PC-3 (cell line): ENCODE data around the gene ZNF638. TPM values are rescaled to one million over a fixed set of nuclear protein-coding genes. Genes with fewer than 3 reads are reported as not detected.
A peak's percentile ranks its signal among the peaks of the same experiment; 100 is the strongest.

ENCODE experiments used
- ATAC-seq: fragments of 200-7000 bp; cut with Tn5 transposase; 2 replicates; pipeline ENCODE4 v1.9.1; 2020; ENCODE audit warnings: mild to moderate bottlenecking, moderate library complexity
- BruUV-seq: library from RNA; stranded (reverse); fragments of 400-500 nt; replicated peaks from 2 replicates; lab custom pipeline; 2021; lab: Mats Ljungman, UMichigan
- CTCF ChIA-PET: fragments of 300-600 bp; sonication (Branson Sonifier 250); formaldehyde crosslinking; loops from one replicate; lab custom pipeline; 2022; ENCODE audit warnings: antibody characterized with exemption; lab: Charles Lee
- POLR2A ChIA-PET: fragments of 300-600 bp; sonication (Branson Sonifier 250); formaldehyde crosslinking; loops from one replicate; lab custom pipeline; 2022; ENCODE audit warnings: antibody characterized with exemption; ENCODE audit not compliant: unreplicated experiment; lab: Charles Lee
- DNase-seq: peaks from one replicate; pipeline ENCODE4 v3.0.0-alpha.2; 2015
- H2AFZ ChIP-seq: fragments of 300-600 bp; sonication (generic); 2 replicates; pipeline ENCODE4 v1.6.0; 2016; ENCODE audit warnings: antibody characterized with exemption, low read length
- H3F3A ChIP-seq: fragments of 300-600 bp; sonication (generic); one replicate; pipeline ENCODE4 v1.6.0; 2017; ENCODE audit warnings: antibody characterized with exemption, low read length, control low read depth, mild to moderate bottlenecking; ENCODE audit not compliant: unreplicated experiment
- H3K27ac ChIP-seq: fragments of 300-600 bp; sonication (generic); 2 replicates; pipeline ENCODE4 v1.5.1; 2016; ENCODE audit warnings: mild to moderate bottlenecking, low read length
- H3K27me3 ChIP-seq: fragments of 300-600 bp; sonication (generic); 2 replicates; pipeline ENCODE4 v1.6.1; 2016; ENCODE audit warnings: low read length, mixed read lengths
- H3K36me3 ChIP-seq: fragments of 300-600 bp; sonication (generic); 2 replicates; pipeline ENCODE4 v1.6.1; 2016; ENCODE audit warnings: low read depth, mixed run types, low read length, mixed read lengths
- H3K4me1 ChIP-seq: fragments of 300-600 bp; sonication (generic); 2 replicates; pipeline ENCODE4 v1.5.1; 2016; ENCODE audit warnings: low read length; ENCODE audit not compliant: insufficient read depth
- H3K4me2 ChIP-seq: fragments of 300-600 bp; sonication (generic); 2 replicates; pipeline ENCODE4 v1.6.0; 2016; ENCODE audit warnings: low read length
- H3K4me3 ChIP-seq: fragments of 300-600 bp; sonication (generic); 2 replicates; pipeline ENCODE4 v1.5.1; 2016; ENCODE audit warnings: mild to moderate bottlenecking, low read length, mixed read lengths
- H3K79me2 ChIP-seq: fragments of 300-600 bp; sonication (generic); 2 replicates; pipeline ENCODE4 v1.6.1; 2017; ENCODE audit warnings: low read length, mixed read lengths
- H3K9ac ChIP-seq: fragments of 300-600 bp; sonication (generic); 2 replicates; pipeline ENCODE4 v1.6.0; 2016; ENCODE audit warnings: mild to moderate bottlenecking, low read length
- H3K9me2 ChIP-seq: fragments of 300-600 bp; sonication (generic); replicated peaks from 2 replicates; pipeline ENCODE4 v1.6.1; 2016; ENCODE audit warnings: mixed run types, low read length, mixed read lengths
- H3K9me3 ChIP-seq: fragments of 300-600 bp; sonication (generic); 2 replicates; pipeline ENCODE4 v1.6.1; 2016; ENCODE audit warnings: low read length, mixed read lengths
- H4K20me1 ChIP-seq: fragments of 300-600 bp; sonication (generic); 2 replicates; pipeline ENCODE4 v1.6.1; 2016; ENCODE audit warnings: low read length, mixed read lengths
- EZH2 ChIP-seq: fragments of 300-600 bp; sonication (generic); IDR thresholded peaks from one replicate; pipeline ENCODE4 v1.6.1; 2017; ENCODE audit warnings: antibody characterized with exemption, mild to moderate bottlenecking, low read length; ENCODE audit not compliant: unreplicated experiment
- EZH2phosphoT487 ChIP-seq: fragments of 300-600 bp; sonication (generic); IDR thresholded peaks from 2 replicates; pipeline ENCODE4 v1.6.1; 2018; ENCODE audit warnings: mild to moderate bottlenecking, antibody characterized with exemption, low read length, borderline replicate concordance
- intact Hi-C: fragments of 100-400 bp; cut with micrococcal nuclease; formaldehyde crosslinking; loops from 2 replicates; pipeline ENCODE4 v1.9.0; 2023
- total RNA-seq: library from RNA; depleted of rRNA; stranded (reverse); fragments of >200 nt; gene quantifications from 2 replicates; pipeline ENCODE4 v1.2.3, GENCODE V29; 2014
- TF ChIP-seq, protein P1 (sequence below): fragments of 300-600 bp; sonication (generic); conservative IDR thresholded peaks from 2 replicates; pipeline ENCODE4 v1.5.1; 2017; ENCODE audit warnings: antibody characterized with exemption, low read depth, mild to moderate bottlenecking, low read length

The ZNF638 gene
- total RNA-seq, 1 experiment from 2014 or later: 93.2 TPM

DNA sequence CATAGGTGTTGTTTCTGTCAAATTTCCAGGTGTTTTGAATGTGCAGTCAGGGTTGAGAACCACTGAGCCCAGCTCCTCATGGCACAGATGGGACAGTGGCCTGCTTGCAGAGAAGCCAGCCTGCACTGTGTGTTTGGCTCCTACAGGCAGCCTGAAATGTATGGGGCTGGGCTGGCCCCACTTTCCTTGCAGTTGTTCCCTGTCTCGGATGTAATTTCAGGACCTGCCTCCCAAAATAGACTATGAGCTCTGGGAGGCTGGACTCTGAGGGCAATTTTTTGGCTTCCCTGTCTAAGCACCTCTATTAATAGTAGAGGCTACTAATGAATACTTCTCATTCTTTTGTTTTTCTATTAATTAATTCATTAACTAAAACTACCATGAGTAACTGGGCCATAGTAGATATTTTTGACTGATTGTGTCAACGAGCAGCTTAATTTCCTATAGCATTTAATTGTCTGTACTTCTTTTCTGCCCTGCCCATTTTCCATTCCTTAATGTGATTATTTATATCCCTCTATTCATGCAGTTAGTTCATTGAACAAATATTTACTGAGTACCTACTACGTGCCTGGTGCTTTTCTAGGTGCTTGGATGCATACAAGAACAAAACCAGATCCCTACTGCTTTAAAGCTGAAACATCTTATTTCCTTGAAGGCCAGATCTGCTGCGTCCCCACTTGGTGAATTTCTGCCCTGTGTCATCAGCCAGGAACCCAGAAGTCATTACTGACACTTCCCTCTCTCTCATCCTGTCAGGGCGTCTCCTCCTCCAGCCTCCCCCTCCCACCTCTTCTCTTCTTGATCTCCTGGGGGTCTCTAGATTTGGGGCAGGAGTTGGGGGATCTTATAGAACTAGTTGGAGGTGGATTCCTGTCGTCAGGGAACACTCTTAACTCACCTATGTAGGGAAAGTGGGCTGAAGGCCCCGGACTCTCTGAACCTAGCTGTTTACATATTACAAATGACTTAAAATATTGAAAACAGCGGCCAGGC is 138.1 kb downstream of the ZNF638 start:
- intact Hi-C loops: no loop called here
- H3K4me2 ChIP-seq: no peak overlapping the region
- H3K4me3 ChIP-seq: no peak overlapping the region
- no peak overlapping the region for H2AFZ ChIP-seq
- H3K9me3 ChIP-seq: no peaks in the 10 kb centered on the region
- no peaks in the 10 kb centered on the region for H3F3A ChIP-seq
- H3K36me3 ChIP-seq: no peaks in the 10 kb centered on the region
- H4K20me1 ChIP-seq: no peaks in the 10 kb centered on the region
- H3K9ac ChIP-seq: no peak overlapping the region
- no peaks in the 10 kb centered on the region for H3K79me2 ChIP-seq
- TF ChIP-seq EZH2phosphoT487: no peak
- TF ChIP-seq, protein P1, sequence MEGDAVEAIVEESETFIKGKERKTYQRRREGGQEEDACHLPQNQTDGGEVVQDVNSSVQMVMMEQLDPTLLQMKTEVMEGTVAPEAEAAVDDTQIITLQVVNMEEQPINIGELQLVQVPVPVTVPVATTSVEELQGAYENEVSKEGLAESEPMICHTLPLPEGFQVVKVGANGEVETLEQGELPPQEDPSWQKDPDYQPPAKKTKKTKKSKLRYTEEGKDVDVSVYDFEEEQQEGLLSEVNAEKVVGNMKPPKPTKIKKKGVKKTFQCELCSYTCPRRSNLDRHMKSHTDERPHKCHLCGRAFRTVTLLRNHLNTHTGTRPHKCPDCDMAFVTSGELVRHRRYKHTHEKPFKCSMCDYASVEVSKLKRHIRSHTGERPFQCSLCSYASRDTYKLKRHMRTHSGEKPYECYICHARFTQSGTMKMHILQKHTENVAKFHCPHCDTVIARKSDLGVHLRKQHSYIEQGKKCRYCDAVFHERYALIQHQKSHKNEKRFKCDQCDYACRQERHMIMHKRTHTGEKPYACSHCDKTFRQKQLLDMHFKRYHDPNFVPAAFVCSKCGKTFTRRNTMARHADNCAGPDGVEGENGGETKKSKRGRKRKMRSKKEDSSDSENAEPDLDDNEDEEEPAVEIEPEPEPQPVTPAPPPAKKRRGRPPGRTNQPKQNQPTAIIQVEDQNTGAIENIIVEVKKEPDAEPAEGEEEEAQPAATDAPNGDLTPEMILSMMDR: no peak
- no peak for TF ChIP-seq EZH2
- ChIA-PET POLR2A (no interaction called here), CTCF (no interaction called here)
- DNase-seq: no peak
- no peaks in the 10 kb centered on the region for H3K27me3 ChIP-seq
- H3K9me2 ChIP-seq: no peaks in the 10 kb centered on the region
- H3K27ac ChIP-seq: no peak overlapping the region
- ATAC-seq: no peak
- no TSS peak for BruUV-seq
- peaks cover 29% of the 10 kb centered on the region for H3K4me1 ChIP-seq

DNA sequence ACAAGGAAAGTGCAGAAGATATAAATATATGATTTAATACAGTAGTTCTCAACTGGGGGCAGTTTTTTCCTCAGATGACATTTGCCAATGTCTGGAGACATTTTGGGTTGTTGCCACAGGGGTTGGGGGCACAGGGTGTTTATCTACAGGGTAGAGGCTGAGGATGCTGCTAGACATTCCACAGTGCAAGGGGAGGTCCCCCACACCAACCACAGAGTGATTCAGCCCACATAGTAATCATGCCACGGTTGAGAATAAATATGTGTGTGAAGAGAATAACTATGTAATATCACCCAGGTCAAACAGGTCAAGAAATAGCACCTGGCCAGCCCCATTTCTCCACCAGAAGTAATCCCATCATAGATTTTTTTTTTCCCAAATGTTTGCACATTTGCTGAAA is 139.7 kb downstream of the ZNF638 start:
- Histone ChIP-seq H3K27ac (peak overlapping the region; percentile 25; the same call in 1 of the 2 replicates), H3F3A (no peaks in the 10 kb centered on the region), H3K9ac (no peak overlapping the region), H2AFZ (no peak overlapping the region), H3K9me3 (no peaks in the 10 kb centered on the region), H3K4me1 (peaks cover 29% of the 10 kb centered on the region), H3K4me3 (no peak overlapping the region), H3K9me2 (no peaks in the 10 kb centered on the region), H4K20me1 (no peaks in the 10 kb centered on the region), H3K4me2 (peak overlapping the region; percentile 27; the same call in 1 of the 2 replicates), H3K79me2 (no peaks in the 10 kb centered on the region), H3K36me3 (no peaks in the 10 kb centered on the region), H3K27me3 (no peaks in the 10 kb centered on the region)
- ChIA-PET POLR2A (no interaction called here), CTCF (no interaction called here)
- TF ChIP-seq EZH2phosphoT487: no peak
- no peak for TF ChIP-seq EZH2
- TF ChIP-seq, protein P1: no peak
- peak; percentile 23; the same call in 1 of the 2 replicates for ATAC-seq
- DNase-seq: peak; percentile 77
- intact Hi-C loops: no loop called here
- BruUV-seq: no TSS peak

DNA sequence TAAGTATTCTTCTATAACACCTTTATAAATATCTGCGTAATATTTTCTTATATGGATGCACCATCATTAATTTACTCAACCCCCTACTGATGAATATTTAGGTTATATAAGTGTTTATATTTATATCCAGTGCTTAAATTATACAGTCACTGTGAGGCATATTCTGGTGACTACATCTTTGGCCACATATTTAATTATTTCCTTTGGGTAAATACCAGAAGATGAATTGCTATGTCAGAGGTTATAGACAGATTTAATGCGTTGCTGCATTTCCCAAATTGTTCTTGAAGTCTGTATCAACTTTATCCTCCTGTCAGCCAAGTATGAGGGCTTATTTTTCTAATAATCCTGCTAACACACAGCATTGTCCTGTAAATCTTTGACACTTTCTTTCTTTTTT is 140.4 kb downstream of the ZNF638 start:
- Histone ChIP-seq H3F3A (no peaks in the 10 kb centered on the region), H3K79me2 (no peaks in the 10 kb centered on the region), H4K20me1 (no peaks in the 10 kb centered on the region), H3K9me3 (no peaks in the 10 kb centered on the region), H3K27me3 (no peaks in the 10 kb centered on the region), H3K4me2 (peak overlapping the region; percentile 27), H2AFZ (no peak overlapping the region), H3K9ac (no peak overlapping the region), H3K9me2 (no peaks in the 10 kb centered on the region), H3K4me3 (no peak overlapping the region), H3K27ac (no peak overlapping the region), H3K36me3 (no peaks in the 10 kb centered on the region), H3K4me1 (peaks cover 31% of the 10 kb centered on the region)
- no TSS peak for BruUV-seq
- ChIA-PET POLR2A (no interaction called here), CTCF (no interaction called here)
- ATAC-seq: peak; percentile 60
- peak; percentile 65 for DNase-seq
- no peak for TF ChIP-seq EZH2
- TF ChIP-seq, protein P1: no peak
- TF ChIP-seq EZH2phosphoT487: no peak
- intact Hi-C loops: no loop called here
